Measurements from ENCODE around the gene TULP4.

DNA sequence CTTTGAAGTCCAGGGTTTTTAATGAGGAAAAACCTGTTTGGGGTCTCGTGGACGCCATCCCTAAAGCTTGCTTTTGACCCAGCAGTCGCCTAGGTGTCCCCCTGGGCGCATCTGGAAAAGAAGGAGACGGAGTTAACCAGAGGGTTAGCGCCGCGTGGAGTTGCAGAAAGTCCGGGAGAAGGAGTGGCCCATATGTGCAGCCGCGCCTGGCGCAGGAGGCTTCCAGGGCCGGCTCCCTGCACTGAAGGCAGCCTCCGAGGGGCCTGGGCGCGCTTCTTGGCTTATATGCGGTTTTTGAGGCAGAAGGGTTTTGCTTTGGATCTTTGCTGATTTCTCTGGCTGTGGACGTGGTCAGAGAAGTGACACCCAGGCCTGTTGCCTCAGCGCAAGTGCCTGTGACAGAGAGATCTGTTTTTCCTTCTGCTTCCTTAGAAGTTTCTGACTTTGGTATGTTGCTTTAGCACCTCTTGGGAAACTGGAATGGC is 248.6 kb downstream of the TULP4 start:
- TF ChIP-seq BCL11A (tag by site-specific recombination; IDR thresholded peaks at IDR 0.05; ENCODE audit: low read depth): no peak
- no peak for TF ChIP-seq ZNF513 (tag by site-specific recombination; IDR thresholded peaks at IDR 0.05)
- TF ChIP-seq ZNF239 (tag by site-specific recombination; IDR thresholded peaks at IDR 0.05): no peak
- TF ChIP-seq, protein P1, sequence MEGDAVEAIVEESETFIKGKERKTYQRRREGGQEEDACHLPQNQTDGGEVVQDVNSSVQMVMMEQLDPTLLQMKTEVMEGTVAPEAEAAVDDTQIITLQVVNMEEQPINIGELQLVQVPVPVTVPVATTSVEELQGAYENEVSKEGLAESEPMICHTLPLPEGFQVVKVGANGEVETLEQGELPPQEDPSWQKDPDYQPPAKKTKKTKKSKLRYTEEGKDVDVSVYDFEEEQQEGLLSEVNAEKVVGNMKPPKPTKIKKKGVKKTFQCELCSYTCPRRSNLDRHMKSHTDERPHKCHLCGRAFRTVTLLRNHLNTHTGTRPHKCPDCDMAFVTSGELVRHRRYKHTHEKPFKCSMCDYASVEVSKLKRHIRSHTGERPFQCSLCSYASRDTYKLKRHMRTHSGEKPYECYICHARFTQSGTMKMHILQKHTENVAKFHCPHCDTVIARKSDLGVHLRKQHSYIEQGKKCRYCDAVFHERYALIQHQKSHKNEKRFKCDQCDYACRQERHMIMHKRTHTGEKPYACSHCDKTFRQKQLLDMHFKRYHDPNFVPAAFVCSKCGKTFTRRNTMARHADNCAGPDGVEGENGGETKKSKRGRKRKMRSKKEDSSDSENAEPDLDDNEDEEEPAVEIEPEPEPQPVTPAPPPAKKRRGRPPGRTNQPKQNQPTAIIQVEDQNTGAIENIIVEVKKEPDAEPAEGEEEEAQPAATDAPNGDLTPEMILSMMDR (tag by site-specific recombination; IDR thresholded peaks at IDR 0.05): no peak
- no peak for TF ChIP-seq ZNF792 (tag by site-specific recombination; IDR thresholded peaks at IDR 0.05)
- TF ChIP-seq ZNF585B (tag by site-specific recombination; IDR thresholded peaks at IDR 0.05): no peak
- no peak for TF ChIP-seq ZNF292 (tag by site-specific recombination; IDR thresholded peaks at IDR 0.05; ENCODE audit: borderline replicate concordance, low read depth)
- no peak for TF ChIP-seq ZNF23 (tag by site-specific recombination; IDR thresholded peaks at IDR 0.05; ENCODE audit: borderline replicate concordance)
- no peak for TF ChIP-seq ZBTB11 (tag by site-specific recombination; conservative IDR thresholded peaks at IDR 0.05; ENCODE audit: low read depth)
- TF ChIP-seq ZNF596 (tag by site-specific recombination; IDR thresholded peaks at IDR 0.05): no peak
- TF ChIP-seq SP2 (tag by site-specific recombination; IDR thresholded peaks at IDR 0.05): no peak
- TF ChIP-seq ZNF530 (tag by site-specific recombination; IDR thresholded peaks at IDR 0.05; ENCODE audit: low read depth): no peak
- TF ChIP-seq ZNF426 (tag by site-specific recombination; IDR thresholded peaks at IDR 0.05): no peak
- no peak for TF ChIP-seq ZNF362 (tag by site-specific recombination; IDR thresholded peaks at IDR 0.05)

Data from HEK293 (cell line).